GM18873 (cell line): ENCODE results near the gene DYTN.

Experiments used
- ATAC-seq: cut with Tn5 transposase; IDR thresholded peaks from one replicate; pipeline ENCODE4 v1.9.1; 2021; ENCODE audit warnings: mild to moderate bottlenecking, moderate library complexity, moderate number of reproducible peaks; ENCODE audit not compliant: unreplicated experiment, low FRiP score

Gene DYTN

GRCh38 chr2:206700156-206700555, 18.0 kb downstream of the DYTN start:
- ATAC-seq = no peak

- no peak for ATAC-seq
These were observed 19.4 kb downstream of the DYTN start for GRCh38 chr2:206698811-206699210.

GRCh38 chr2:206696910-206697309, 21.3 kb downstream of the DYTN start:
- ATAC-seq = no peak

- no peak for ATAC-seq
These were observed 24.6 kb downstream of the DYTN start for GRCh38 chr2:206693399-206694137.

- no peak for ATAC-seq
These were observed 25.2 kb downstream of the DYTN start for GRCh38 chr2:206692971-206693370.

GRCh38 chr2:206688990-206689389, 29.2 kb downstream of the DYTN start:
- no peak for ATAC-seq

GRCh38 chr2:206688453-206688852, 29.7 kb downstream of the DYTN start:
- ATAC-seq = no peak

GRCh38 chr2:206683546-206683945, 34.6 kb downstream of the DYTN start:
- ATAC-seq = no peak

GRCh38 chr2:206670531-206671319, 47.5 kb downstream of the DYTN start:
- ATAC-seq = no peak

- ATAC-seq = no peak
These were observed 52.9 kb downstream of the DYTN start for GRCh38 chr2:206665251-206665650.

GRCh38 chr2:206657087-206657486, 61.1 kb downstream of the DYTN start:
- no peak for ATAC-seq

- ATAC-seq = no peak
These were observed 70.2 kb downstream of the DYTN start for GRCh38 chr2:206647985-206648384.

GRCh38 chr2:206642075-206643025, 75.8 kb downstream of the DYTN start, which contains the start of gene FAM237A:
FAM237A (plus strand) TSS chr2:206642487; CDS start chr2:206644237, 1,750 bp downstream.
- no peak for ATAC-seq

- no peak for ATAC-seq
These were observed 77.0 kb downstream of the DYTN start for GRCh38 chr2:206641226-206641625.

- no peak for ATAC-seq
These were observed 78.6 kb downstream of the DYTN start for GRCh38 chr2:206639636-206640035.

- no peak for ATAC-seq
These were observed 83.2 kb downstream of the DYTN start for GRCh38 chr2:206635015-206635414.

- no peak for ATAC-seq
These were observed 86.9 kb downstream of the DYTN start for GRCh38 chr2:206631340-206631739.

- no peak for ATAC-seq
These were observed 90.6 kb downstream of the DYTN start for GRCh38 chr2:206627632-206628031.

- no peak for ATAC-seq
These were observed 92.1 kb downstream of the DYTN start for GRCh38 chr2:206626108-206626507.

- ATAC-seq = no peak
These were observed 99.2 kb downstream of the DYTN start for GRCh38 chr2:206619011-206619410.

GRCh38 chr2:206616151-206616550, 102.0 kb downstream of the DYTN start:
- no peak for ATAC-seq
